C4-2B (cell line): ENCODE data around the gene AIG1.

Source experiments
- ZFX ChIP-seq: fragments of 450-650 bp; IDR thresholded peaks from 2 replicates; pipeline ENCODE4 v1.6.1; 2017
- TF ChIP-seq, protein P1 (sequence below): fragments of 450-650 bp; conservative IDR thresholded peaks from 2 replicates; pipeline ENCODE4 v1.5.1; 2017; ENCODE audit warnings: mild to moderate bottlenecking

DNA sequence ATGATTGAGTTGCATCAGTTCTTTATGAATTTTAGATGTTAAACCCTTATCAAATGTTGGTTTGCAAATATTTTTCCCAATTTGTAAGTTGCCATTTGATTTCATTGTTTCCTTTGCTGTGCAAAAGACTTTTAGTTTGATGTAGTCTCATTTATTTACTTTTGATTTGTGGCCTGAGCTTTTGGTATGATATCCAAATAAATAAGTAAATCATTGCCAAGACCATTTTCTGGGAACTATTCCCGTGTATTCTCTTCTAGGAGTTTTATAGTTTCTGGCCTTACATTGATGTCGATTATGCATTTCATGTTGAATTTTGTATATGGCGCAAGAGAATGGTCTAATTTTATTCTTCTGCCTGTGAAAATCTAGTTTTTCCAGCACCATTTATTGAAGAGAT, 13.4 kb downstream of the AIG1 start:
- TF ChIP-seq, protein P1, sequence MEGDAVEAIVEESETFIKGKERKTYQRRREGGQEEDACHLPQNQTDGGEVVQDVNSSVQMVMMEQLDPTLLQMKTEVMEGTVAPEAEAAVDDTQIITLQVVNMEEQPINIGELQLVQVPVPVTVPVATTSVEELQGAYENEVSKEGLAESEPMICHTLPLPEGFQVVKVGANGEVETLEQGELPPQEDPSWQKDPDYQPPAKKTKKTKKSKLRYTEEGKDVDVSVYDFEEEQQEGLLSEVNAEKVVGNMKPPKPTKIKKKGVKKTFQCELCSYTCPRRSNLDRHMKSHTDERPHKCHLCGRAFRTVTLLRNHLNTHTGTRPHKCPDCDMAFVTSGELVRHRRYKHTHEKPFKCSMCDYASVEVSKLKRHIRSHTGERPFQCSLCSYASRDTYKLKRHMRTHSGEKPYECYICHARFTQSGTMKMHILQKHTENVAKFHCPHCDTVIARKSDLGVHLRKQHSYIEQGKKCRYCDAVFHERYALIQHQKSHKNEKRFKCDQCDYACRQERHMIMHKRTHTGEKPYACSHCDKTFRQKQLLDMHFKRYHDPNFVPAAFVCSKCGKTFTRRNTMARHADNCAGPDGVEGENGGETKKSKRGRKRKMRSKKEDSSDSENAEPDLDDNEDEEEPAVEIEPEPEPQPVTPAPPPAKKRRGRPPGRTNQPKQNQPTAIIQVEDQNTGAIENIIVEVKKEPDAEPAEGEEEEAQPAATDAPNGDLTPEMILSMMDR: no peak
- no peak for TF ChIP-seq ZFX
